GM19239 (cell line): Measurements from ENCODE around the gene ZBTB42.

Experiments
- DNase-seq: peaks from one replicate; pipeline ENCODE4 v3.0.0; 2011; ENCODE audit warnings: low spot score; ENCODE audit not compliant: insufficient read length
- FAIRE-seq: peaks from 2 replicates; lab custom pipeline; 2011; peaks lifted over from hg19 to GRCh38; lab: Jason Lieb, UNC

ZBTB42 gene

GRCh38 chr14:104792945-104793702, 7.8 kb upstream of the ZBTB42 start:
- DNase-seq: no peak
- no peak for FAIRE-seq

GRCh38 chr14:104793703-104793959, 7.3 kb upstream of the ZBTB42 start:
- FAIRE-seq (no peak), DNase-seq (no peak)

DNA sequence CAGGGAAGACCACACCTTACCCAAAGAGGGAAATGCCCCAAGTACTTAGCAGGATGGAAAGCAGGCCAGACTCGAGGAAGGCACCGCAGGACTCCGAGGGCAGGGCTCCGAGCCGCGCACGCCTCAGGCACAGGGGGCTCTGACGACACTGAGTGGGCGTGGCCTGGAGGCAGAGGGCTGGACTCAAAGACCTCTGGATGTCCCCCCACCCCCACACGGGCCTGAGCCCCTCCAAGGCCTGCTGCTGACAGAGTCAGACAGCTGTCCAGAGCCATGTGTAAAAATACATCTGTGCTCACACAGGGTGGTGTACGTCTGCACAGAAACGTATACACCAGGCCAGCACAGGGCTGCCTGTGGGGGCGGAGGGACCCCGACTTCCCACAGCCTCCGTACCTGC, 6.8 kb upstream of the ZBTB42 start:
- FAIRE-seq (no peak), DNase-seq (peak; percentile 53)

DNA sequence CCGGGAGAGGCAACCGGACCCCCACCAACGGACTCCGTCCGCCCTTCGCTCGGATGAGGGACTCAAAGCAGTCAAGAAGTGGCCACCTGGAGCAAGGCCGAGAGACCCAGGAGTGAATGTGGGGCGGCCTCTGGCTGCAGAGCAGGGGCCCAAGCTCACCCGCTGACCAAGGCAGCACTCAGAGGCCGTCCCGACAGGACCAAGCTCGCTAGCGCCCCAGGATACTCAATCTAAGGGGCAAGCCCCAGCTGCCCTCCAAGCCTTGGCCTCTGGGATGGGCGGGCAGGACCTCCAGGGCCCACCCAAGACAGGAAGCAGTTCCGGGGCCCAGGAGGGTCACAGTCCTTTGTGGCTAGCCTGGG, 6.3 kb upstream of the ZBTB42 start:
- FAIRE-seq: peak; percentile 35
- peak; percentile 68 for DNase-seq

- DNase-seq (peak; percentile 83), FAIRE-seq (no peak)
These were observed 5.7 kb upstream of the ZBTB42 start, which contains the start of gene AKT1 for GRCh38 chr14:104794993-104795780. Gene AKT1 (minus strand): TSS chr14:104795748. CDS start chr14:104792643, 3,105 bp downstream.

- no peak for FAIRE-seq
These were observed 4.9 kb upstream of the ZBTB42 start for GRCh38 chr14:104795781-104796686.

GRCh38 chr14:104796687-104797081, 4.2 kb upstream of the ZBTB42 start:
- DNase-seq (no peak), FAIRE-seq (no peak)

More at GRCh38 chr14:104795781-104796686, 4.9 kb upstream of the ZBTB42 start:
- DNase-seq: peak; percentile 95

DNA sequence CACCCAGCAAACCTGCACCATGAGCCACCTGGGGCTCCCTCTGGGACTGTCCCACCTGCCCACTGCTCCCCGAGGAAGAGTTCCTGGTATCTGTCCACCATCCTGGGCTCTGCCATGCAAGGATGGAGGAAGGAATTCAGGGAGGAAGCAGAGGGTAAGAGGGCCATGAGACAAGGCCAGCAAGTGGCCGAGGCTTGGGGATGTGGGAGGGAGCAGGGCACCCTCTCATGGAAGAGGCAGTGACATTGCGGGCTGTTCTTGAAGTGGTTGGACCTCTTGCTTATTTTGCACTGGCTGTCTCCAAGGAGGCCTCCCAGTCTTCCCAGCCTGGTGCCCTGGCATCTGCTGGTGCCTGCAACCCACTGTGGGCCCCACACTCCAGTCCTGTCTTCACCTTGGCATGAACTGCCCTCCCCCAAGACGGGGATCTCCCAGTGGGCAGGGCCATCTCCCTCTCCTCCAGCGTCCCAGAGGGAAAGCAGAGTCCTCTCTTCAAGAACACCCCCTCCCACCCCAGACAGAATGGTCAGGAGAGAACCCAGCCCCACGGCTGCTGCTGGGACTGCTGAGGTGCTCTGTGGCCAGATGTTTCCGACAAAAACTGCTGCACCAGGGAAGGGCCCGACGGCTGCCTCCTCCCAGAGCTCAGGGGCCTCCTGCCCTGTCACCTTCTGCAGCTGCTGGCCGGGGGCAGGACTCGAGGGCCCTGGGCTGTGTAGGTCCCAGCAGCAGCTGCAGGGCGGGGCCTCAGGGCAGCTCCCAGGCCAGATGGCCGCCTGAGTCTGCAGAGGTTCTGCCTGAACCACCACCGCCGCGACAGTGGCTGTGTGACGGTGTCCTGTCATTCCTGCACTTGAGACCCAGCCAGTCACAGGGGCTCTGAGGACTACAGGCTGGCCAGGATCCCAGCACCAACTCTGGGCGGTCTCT, 3.5 kb upstream of the ZBTB42 start:
- no peak for FAIRE-seq
- DNase-seq: no peak

DNA sequence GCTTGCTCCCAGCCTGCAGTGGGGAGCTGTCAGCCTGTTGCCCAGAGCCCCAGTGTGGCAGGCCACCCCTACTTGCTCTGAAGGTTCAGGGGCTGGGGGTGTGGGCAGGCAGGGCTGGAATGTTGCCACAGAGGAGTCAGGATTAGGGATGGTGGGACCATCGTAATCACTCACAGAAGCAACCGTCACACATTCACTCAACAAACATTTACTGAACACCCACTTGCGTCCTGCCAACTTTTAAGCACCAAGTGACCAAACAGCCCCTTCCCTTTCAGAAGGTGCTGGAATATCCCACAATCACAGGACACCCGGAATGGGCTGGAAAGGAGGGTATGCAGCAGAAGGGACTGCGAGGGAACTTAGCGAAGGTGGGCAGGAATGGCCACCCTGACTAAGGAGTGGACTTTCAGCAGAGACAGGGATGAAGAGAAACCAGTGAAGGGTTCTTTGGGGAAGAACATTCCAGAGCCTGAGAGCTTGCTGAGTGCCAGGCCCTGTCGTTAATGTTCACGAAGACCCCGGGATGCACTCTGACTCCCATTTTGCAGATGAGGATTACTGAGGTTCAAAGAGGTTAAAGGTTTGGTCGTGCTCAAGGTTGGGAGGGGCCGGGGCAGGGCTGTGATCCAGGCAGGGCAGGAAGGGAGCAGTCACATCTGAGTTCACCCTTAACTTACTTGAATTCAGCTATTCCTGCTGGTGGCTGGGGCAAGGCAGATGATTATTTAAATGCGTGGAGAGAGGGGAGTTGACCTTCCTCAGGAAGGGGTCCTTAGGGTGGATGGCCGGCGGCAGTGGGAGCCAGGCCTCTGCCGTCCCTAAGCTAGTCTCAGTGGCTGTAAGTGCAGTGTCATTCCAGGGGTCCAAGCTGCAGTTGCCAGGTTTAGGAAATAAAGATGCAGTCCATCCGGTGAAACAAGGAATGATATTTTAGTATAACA, 2.3 kb upstream of the ZBTB42 start:
- FAIRE-seq: no peak
- DNase-seq: no peak

- DNase-seq (no peak), FAIRE-seq (peak; percentile 21)
These were observed 1.5 kb upstream of the ZBTB42 start for GRCh38 chr14:104799244-104800014.

DNA sequence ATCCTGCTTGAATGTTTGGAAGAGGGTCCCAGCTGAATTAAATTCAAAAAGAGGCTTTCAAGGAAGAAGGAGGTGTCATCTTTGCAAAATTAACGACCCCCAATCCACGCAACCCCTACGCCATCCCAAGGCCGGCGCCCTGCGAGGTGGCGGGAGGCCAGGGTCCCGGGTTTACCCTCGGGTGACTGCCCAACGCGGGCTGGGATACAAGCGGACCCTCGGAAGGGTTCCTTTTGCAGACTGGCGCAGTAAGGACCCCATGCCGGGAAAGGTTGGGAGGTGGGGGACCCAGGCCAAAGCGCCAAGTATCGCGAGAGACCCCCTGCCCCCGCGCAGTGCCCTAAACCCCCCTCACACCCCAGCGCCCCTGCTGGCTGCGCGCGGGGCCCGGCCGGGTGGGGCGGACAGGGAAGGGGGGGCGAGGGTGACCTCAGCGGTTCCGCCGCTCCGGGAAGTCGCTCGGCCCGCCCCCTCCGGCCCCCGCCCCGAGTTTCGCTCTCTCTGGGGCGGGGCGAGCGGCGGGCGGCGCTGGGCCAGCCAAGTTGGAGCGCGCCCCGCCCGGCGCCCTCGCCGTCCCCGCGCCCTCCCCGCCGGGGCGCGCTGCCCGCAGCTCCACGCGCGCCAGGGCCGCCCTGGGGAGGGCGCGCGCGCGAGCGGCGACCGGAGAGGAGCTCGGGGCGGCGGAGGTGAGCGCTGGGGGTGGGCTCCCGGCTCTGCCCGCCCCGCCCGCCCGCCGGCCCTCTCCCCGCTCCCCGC, 708 bp upstream of the ZBTB42 start:
- FAIRE-seq (no peak), DNase-seq (peak; percentile 95)

DNA sequence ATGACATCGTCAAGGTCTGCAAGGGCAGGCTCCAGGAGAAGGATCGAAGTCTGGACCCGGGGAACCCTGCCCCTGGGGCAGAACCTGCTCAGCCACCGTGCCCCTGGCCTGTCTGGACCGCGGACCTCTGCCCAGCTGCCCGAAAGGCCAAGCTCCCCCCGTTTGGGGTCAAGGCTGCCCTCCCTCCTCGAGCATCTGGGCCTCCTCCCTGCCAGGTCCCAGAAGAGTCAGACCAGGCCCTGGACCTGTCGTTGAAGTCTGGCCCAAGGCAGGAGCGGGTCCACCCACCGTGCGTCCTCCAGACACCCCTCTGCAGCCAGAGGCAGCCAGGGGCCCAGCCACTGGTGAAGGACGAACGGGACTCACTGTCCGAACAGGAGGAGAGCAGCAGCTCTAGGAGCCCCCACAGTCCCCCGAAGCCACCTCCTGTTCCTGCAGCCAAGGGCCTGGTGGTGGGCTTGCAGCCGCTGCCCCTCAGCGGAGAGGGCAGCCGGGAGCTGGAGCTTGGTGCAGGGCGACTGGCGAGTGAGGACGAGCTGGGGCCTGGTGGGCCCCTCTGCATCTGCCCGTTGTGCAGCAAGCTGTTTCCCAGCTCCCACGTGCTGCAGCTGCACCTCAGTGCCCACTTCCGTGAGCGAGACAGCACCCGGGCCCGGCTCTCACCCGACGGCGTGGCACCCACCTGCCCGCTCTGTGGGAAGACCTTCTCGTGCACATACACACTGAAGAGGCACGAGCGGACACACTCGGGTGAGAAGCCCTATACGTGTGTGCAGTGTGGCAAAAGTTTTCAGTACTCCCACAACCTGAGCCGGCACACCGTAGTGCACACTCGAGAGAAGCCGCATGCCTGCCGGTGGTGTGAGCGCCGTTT, 856 bp downstream of the ZBTB42 start:
- FAIRE-seq (no peak), DNase-seq (no peak)

DNA sequence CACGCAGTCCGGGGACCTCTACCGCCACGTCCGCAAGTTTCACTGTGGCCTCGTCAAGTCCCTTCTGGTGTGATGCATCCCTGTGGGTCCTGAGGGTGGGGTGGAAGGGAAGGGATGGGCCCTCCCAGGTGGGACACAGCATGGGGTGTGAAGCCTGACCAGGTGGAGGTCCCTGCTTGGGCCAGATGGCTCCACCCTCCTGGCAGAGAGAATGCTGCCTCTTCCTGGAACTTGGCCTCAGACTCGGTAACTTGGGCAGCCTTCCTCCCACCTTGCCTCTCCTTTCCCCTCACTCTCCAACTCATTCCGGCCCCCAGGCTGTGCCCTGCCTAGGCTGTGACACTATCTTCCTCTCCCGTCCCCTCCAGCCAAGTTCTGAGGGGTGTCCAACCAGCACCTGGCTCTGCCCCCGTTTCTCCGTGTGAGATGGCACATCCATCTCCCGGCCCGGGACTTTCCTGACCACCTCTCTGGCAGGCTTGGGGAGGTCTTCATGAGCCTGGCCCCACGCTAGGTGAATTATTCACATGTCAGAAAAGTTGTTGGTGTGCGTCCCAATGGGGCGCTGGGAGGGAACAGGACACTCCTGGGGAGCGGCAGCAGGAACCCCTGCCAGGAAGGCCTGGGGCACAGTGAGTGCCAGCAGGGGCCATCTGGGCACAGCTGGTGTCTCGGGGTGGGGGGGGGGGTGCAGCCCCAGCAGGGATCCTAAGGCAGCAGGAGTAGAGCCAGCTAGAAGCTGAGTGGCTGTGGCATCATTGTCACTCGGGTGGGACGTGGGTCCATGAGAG, 1.7 kb downstream of the ZBTB42 start:
- DNase-seq (no peak), FAIRE-seq (no peak)

- DNase-seq (no peak), FAIRE-seq (no peak)
These were observed 2.5 kb downstream of the ZBTB42 start for GRCh38 chr14:104803280-104803911.

DNA sequence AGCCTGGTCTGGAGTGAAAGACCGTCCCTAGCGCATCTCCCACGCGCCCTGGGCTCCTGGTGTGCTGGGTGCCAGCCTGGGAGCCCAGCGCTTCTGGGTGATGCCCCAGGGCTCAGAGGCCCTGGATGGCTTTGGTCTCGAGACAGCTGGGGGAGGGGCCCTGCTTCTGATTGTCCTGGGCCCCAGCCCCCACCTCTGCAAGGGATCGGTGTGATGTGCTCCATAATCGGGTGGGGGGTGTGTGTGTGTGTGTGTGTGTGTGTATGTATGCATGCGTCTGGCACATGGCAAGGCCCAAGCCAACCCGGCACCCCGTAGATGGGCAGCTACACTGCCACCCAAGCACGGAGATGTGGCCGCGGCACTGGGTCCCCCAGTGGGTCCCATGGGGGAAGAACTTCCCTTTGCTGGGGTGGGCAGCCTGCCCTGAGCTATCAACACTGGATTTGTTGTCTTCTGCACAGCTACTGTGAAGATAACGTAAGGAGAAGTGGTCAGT, 3.1 kb downstream of the ZBTB42 start:
- no peak for FAIRE-seq

More for the DNA sequence above, 3.1 kb downstream of the ZBTB42 start:
- DNase-seq: no peak
